HEK293T (cell line): ENCODE data around the gene PFKP.

ENCODE experiments used
- ARNT ChIP-seq: fragments of 450-650 bp; IDR thresholded peaks from 2 replicates; pipeline ENCODE4 v1.6.1; 2017; ENCODE audit warnings: mild to moderate bottlenecking
- ELF4 ChIP-seq: fragments of 450-650 bp; IDR thresholded peaks from 2 replicates; pipeline ENCODE4 v1.6.1; 2017; ENCODE audit warnings: antibody characterized with exemption
- LEF1 ChIP-seq: fragments of 450-650 bp; IDR thresholded peaks from 2 replicates; pipeline ENCODE4 v1.6.1; 2017; ENCODE audit warnings: mild to moderate bottlenecking, borderline replicate concordance
- SP1 ChIP-seq: fragments of 450-650 bp; IDR thresholded peaks from 2 replicates; pipeline ENCODE4 v1.6.1; 2017
- SUZ12 ChIP-seq: fragments of 450-650 bp; IDR thresholded peaks from 2 replicates; pipeline ENCODE4 v1.6.1; 2016; ENCODE audit warnings: mild to moderate bottlenecking
- TARDBP ChIP-seq: fragments of 450-650 bp; IDR thresholded peaks from 2 replicates; pipeline ENCODE4 v1.6.1; 2016
- TF ChIP-seq, protein P1 (sequence below): fragments of 450-650 bp; IDR thresholded peaks from 2 replicates; pipeline ENCODE4 v1.6.1; 2016

GRCh38 chr10:3118641-3119091 lies 51.3 kb downstream of the PFKP start:
- no peak for TF ChIP-seq SP1
- no peak for TF ChIP-seq SUZ12
- TF ChIP-seq, protein P1, sequence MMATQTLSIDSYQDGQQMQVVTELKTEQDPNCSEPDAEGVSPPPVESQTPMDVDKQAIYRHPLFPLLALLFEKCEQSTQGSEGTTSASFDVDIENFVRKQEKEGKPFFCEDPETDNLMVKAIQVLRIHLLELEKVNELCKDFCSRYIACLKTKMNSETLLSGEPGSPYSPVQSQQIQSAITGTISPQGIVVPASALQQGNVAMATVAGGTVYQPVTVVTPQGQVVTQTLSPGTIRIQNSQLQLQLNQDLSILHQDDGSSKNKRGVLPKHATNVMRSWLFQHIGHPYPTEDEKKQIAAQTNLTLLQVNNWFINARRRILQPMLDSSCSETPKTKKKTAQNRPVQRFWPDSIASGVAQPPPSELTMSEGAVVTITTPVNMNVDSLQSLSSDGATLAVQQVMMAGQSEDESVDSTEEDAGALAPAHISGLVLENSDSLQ = no peak
- TF ChIP-seq ELF4 = no peak
- no peak for TF ChIP-seq ARNT
- TF ChIP-seq TARDBP = no peak
- TF ChIP-seq LEF1 = no peak
